Left ventricle myocardium inferior (tissue), 1 donor: ENCODE measurements around the gene DNAH5. TPM values are rescaled to one million over a fixed set of nuclear protein-coding genes. Genes with fewer than 3 reads are reported as not detected.
"Not testable (repeated sequence)": the region's sequence is repeated elsewhere in the genome, so short reads cannot be mapped to it uniquely, and the experiment has no call there.

Experiments
- DNase-seq: peaks from one replicate; pipeline ENCODE4 v3.0.0-alpha.2; 2020
- H3K27ac ChIP-seq: fragments of 200-600 bp; replicated peaks from 2 replicates; pipeline ENCODE4 v1.8.0; 2021
- H3K27me3 ChIP-seq: fragments of 200-600 bp; 2 replicates; pipeline ENCODE4 v1.8.0; 2021; ENCODE audit warnings: low read depth
- H3K36me3 ChIP-seq: fragments of 200-600 bp; 2 replicates; pipeline ENCODE4 v1.8.0; 2021
- H3K4me1 ChIP-seq: fragments of 200-600 bp; 2 replicates; pipeline ENCODE4 v1.8.0; 2021
- H3K4me3 ChIP-seq: fragments of 200-600 bp; 2 replicates; pipeline ENCODE4 v1.8.0; 2021; ENCODE audit warnings: mild to moderate bottlenecking, moderate library complexity
- H3K9me3 ChIP-seq: fragments of 200-600 bp; replicated peaks from 2 replicates; pipeline ENCODE4 v1.8.0; 2021
- CTCF ChIP-seq: fragments of 200-600 bp; IDR thresholded peaks from 2 replicates; pipeline ENCODE4 v1.8.0; 2021; ENCODE audit warnings: antibody characterized with exemption, mild to moderate bottlenecking, borderline replicate concordance
- intact Hi-C: fragments of 100-400 bp; cut with micrococcal nuclease; formaldehyde crosslinking; loops from one replicate; pipeline ENCODE4 v1.11.0; 2022
- total RNA-seq: library from RNA; stranded (reverse); fragmentation: NEBNext Ultra II Directional; extraction: Animal tissue kit (Norgen Biotek cat#: 25700); gene quantifications from one replicate; pipeline ENCODE4 v1.2.1, GENCODE V29; 2021
- donor health status: DM: no; HTN: yes; CAD: no; lungs with severe emphysema.

The DNAH5 gene
- total RNA-seq, 1 donor from 2014 or later: 0.14 TPM

GRCh38 chr5:13821366-13821765 lies 123.1 kb downstream of the DNAH5 start:
- Histone ChIP-seq H3K27me3 (no peaks in the 10 kb centered on the region), H3K27ac (no peak overlapping the region), H3K9me3 (no peaks in the 10 kb centered on the region), H3K36me3 (no peaks in the 10 kb centered on the region), H3K4me1 (no peaks in the 10 kb centered on the region), H3K4me3 (no peak overlapping the region)
- intact Hi-C loops: no loop called here
- DNase-seq: no peak
- no peak for TF ChIP-seq CTCF

- no peaks in the 10 kb centered on the region for H3K27me3 ChIP-seq
- no peaks in the 10 kb centered on the region for H3K9me3 ChIP-seq
- no peak for DNase-seq
- TF ChIP-seq CTCF: no peak
- intact Hi-C loops: no loop called here
- no peak overlapping the region for H3K27ac ChIP-seq
- no peak overlapping the region for H3K4me3 ChIP-seq
- no peaks in the 10 kb centered on the region for H3K4me1 ChIP-seq
- H3K36me3 ChIP-seq: no peaks in the 10 kb centered on the region
These were observed 128.4 kb downstream of the DNAH5 start for GRCh38 chr5:13816126-13816525.

- Histone ChIP-seq H3K27me3 (no peaks in the 10 kb centered on the region), H3K27ac (no peak overlapping the region), H3K4me3 (no peak overlapping the region), H3K9me3 (peaks cover 3% of the 10 kb centered on the region), H3K4me1 (no peaks in the 10 kb centered on the region), H3K36me3 (no peaks in the 10 kb centered on the region)
- intact Hi-C loops: no loop called here
- no peak for TF ChIP-seq CTCF
- DNase-seq: no peak
These were observed 130.2 kb downstream of the DNAH5 start for GRCh38 chr5:13814301-13814700.

GRCh38 chr5:13809921-13810320 lies 134.6 kb downstream of the DNAH5 start:
- Histone ChIP-seq H3K27ac (no peak overlapping the region), H3K27me3 (no peaks in the 10 kb centered on the region), H3K4me3 (no peak overlapping the region), H3K4me1 (no peaks in the 10 kb centered on the region), H3K36me3 (no peaks in the 10 kb centered on the region), H3K9me3 (peaks cover 3% of the 10 kb centered on the region)
- DNase-seq: no peak
- intact Hi-C loops: no loop called here
- TF ChIP-seq CTCF: no peak

DNA sequence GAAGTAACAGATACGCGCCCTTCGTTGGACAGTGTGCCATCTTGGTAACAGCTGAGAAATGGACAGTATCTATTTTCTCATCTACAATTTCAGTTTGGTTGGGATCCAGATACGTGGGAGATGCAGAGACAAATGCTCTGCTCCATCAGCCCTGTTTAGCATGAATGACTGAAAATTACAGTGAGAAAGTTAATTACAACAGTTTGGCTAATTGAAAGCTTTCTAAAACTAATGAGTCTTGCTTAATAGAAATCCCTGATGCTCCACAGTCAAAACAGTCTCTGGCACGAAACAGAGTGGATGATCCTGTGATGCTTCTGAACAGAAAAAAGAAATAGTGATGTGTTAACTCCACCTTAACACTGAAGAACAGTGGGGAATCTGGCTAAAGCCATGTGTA lies 140.2 kb downstream of the DNAH5 start:
- no peak overlapping the region for H3K4me3 ChIP-seq
- H3K9me3 ChIP-seq: no peaks in the 10 kb centered on the region
- TF ChIP-seq CTCF: no peak
- no peaks in the 10 kb centered on the region for H3K36me3 ChIP-seq
- no peaks in the 10 kb centered on the region for H3K4me1 ChIP-seq
- no peak for DNase-seq
- no peak overlapping the region for H3K27ac ChIP-seq
- intact Hi-C loops: no loop called here
- H3K27me3 ChIP-seq: no peaks in the 10 kb centered on the region

GRCh38 chr5:13798569-13798968 lies 145.9 kb downstream of the DNAH5 start:
- H3K27ac ChIP-seq, H3K4me3 ChIP-seq, H3K36me3 ChIP-seq, H3K27me3 ChIP-seq, DNase-seq, intact Hi-C loops, H3K4me1 ChIP-seq: not testable (repeated sequence)
- peaks cover 16% of the 10 kb centered on the region for H3K9me3 ChIP-seq
